Esophagus muscularis mucosa (tissue), 3 donors: Measurements from ENCODE around the gene SRSF5.

Source experiments
- CTCF ChIP-seq, 3 experiments: fragments of 200-600 bp in 2 of 3; fragments of 450-650 bp in 1 of 3; sonication (generic) in 2 of 3; IDR thresholded peaks; one replicate each; pipeline ENCODE4 v1.5.1; 2017 to 2019; ENCODE audit warnings: antibody characterized with exemption in 3 of 3, mild to moderate bottlenecking in 2 of 3, moderate library complexity in 1 of 3
- POLR2A ChIP-seq: fragments of 450-650 bp; IDR thresholded peaks from one replicate; pipeline ENCODE4 v1.6.1; 2017; ENCODE audit warnings: antibody characterized with exemption, moderate library complexity, mild to moderate bottlenecking, low read depth

GRCh38 chr14:69726761-69727511 lies 40.0 kb upstream of the SRSF5 start:
- peak; percentile 96 to 98 (median 98) for TF ChIP-seq CTCF (IDR thresholded peaks at IDR 0.05)
- no peak for TF ChIP-seq POLR2A
